ENCODE results near the gene QRICH1.

DNA sequence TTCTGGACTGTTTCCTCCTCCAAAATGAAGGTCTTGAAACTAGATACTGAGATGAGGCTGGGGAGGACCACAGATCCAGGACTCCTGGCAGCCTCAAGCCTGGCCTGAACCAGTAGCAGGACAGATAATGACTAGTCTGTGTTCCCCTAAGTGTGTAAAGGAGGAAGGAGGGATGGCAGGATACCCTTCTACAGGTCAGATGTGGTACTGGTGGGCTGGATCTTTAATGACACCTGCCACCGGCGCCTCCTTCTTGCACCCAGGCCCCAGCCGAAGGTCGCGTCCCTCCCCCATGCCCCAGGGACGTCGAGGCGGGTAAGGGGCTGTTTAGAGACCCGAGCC is 26.2 kb upstream of the QRICH1 start:
- TF ChIP-seq EZH2phosphoT487 (IDR thresholded peaks at IDR 0.05; ENCODE audit: borderline replicate concordance, low read depth) (no peak), TCF12 (IDR thresholded peaks at IDR 0.05) (no peak), TAF1 (IDR thresholded peaks at IDR 0.05; ENCODE audit: borderline replicate concordance, low read depth, low read length) (no peak), EP300 (IDR thresholded peaks at IDR 0.05; ENCODE audit: borderline replicate concordance in 1 of 2, low read depth in 1 of 2, low read length in 1 of 2) (no peak), GATA2 (CRISPR knock-in tag; IDR thresholded peaks at IDR 0.05) (no peak)
- TF ChIP-seq, protein P1, sequence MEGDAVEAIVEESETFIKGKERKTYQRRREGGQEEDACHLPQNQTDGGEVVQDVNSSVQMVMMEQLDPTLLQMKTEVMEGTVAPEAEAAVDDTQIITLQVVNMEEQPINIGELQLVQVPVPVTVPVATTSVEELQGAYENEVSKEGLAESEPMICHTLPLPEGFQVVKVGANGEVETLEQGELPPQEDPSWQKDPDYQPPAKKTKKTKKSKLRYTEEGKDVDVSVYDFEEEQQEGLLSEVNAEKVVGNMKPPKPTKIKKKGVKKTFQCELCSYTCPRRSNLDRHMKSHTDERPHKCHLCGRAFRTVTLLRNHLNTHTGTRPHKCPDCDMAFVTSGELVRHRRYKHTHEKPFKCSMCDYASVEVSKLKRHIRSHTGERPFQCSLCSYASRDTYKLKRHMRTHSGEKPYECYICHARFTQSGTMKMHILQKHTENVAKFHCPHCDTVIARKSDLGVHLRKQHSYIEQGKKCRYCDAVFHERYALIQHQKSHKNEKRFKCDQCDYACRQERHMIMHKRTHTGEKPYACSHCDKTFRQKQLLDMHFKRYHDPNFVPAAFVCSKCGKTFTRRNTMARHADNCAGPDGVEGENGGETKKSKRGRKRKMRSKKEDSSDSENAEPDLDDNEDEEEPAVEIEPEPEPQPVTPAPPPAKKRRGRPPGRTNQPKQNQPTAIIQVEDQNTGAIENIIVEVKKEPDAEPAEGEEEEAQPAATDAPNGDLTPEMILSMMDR (IDR thresholded peaks at IDR 0.05): no peak

Data from SK-N-SH (cell line).